SHP77 treated with DMSO at 0.1 percent for 48 hours (cell line): Measurements from ENCODE around the gene CDKN2D.
"Not testable (repeated sequence)": the region's sequence is repeated elsewhere in the genome, so short reads cannot be mapped to it uniquely, and the experiment has no call there.

Source experiments
- DNase-seq: peaks from one replicate; lab custom pipeline; 2025; lab: John Stamatoyannopoulos, UW

The CDKN2D gene

DNA sequence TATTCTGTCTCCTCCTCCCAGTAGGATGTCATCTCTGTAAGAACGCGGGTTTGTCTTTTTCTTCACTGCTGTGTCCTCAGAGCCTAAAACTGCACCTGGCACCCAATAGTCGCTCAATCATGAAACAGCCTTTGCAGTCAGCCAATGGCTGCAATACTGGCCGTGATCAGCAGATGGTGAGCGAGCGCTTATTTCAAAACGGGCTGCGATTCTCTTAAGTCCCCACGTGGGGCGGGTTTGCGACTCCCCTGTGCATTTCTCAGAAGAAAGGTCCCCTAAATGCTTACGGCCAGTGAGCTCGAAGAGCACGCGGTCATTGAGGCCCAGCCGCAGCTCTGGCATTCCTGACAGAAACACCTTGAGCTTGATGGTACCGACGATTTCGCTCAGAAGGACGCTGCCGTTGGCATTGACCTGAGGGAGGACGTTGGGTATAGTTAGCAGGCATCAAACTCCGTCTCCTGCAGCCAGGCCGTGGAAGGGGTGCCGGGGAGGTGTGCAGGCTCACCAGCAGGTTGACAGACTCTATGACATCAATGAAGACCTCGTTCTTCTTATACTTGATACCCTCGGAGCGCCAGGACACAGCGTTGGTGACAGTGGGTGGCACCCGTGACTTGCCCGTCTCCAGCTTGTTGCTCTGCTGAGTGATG is 12.3 kb upstream of the CDKN2D start:
- DNase-seq: peak; percentile 86

DNA sequence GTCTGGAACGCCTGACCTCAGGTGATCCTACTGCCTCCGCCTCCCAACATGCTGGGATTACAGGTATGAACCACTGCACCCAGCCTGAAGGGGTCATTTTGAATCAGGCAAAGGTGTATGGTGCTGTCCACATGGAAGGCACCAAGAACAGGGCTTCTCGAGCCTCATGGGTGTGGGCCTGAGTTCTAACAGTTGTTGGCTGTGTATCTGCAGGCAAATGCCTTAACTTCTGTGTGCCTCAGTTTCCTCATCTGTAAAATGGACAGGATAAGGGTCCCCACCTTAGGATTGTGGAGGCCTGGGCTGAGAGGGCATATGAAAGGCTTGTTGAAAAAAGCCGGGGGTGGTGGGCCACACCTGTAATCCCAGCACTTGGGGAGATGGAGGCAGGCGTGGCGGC is 9.2 kb upstream of the CDKN2D start:
- no peak for DNase-seq

DNA sequence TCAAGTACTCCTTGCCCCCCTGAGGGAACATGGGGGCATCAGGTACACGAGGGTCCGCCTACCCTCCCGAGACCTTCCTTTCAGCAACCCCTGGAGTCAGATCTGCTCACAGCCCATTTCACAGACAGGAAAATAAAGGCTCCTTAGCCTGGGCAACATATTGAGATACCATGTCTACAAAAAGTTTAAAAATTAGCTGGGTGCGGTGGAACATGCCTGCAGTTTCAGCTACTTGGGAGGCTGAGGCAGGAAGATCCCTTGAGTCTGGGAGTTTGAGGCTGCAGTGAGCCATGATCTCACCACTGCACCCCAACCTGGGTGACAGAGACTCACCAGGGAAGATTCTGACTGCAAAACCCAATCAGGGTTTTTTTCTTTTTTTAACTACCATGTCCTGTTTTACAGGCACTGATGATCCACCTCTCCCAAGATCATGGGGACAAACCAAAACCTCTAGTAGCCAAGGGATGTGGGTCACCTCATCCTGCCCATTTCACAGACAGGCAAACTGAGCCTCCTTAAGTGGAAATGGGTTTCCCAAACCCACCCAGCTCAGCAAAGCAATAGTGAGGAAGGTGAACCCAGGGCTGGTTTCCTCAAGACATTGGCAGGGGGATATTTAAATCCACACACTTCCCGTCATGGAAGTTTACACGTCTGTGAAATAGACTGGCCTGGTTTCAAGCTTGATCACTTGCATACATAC is 6.4 kb upstream of the CDKN2D start:
- DNase-seq: no peak

DNA sequence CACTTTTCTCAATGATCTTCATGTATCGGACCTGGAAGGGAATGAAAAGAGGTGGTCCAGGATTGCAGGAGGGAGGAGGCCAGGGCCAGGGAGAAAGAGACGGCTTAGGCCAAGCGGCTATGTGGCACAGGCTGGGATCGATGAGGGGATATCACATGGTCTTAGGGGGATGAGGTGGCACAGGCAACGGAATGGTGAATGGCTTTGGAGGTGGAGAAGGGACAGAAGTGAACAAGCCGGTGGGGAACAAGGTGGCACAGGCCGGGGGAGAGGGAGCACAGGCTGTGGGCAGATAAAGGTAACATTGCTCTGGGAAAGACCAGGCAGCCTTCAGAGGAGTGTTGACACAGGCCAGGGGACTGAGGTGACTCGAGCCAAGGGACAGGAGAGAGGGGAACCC is 5.7 kb upstream of the CDKN2D start:
- DNase-seq: no peak

DNA sequence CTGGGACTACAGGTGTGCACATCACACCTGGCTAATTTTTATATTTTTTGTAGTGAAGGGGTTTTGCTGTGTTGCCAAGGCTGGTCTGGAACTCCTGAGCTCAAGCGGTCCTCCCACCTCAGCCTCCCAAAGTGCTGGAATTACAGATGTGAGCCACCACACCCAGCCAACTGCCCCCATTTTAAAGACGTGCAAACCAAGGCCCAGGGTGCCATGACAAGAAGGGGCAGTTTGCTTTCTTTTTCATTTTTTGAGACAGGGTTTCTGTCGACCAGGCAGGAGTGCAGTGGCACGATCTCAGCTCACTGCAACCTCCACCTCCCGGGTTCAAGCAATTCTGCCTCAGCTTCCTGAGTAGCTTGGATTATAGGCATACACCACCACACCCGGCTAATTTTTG is 5.0 kb upstream of the CDKN2D start:
- DNase-seq: not testable (repeated sequence)

DNA sequence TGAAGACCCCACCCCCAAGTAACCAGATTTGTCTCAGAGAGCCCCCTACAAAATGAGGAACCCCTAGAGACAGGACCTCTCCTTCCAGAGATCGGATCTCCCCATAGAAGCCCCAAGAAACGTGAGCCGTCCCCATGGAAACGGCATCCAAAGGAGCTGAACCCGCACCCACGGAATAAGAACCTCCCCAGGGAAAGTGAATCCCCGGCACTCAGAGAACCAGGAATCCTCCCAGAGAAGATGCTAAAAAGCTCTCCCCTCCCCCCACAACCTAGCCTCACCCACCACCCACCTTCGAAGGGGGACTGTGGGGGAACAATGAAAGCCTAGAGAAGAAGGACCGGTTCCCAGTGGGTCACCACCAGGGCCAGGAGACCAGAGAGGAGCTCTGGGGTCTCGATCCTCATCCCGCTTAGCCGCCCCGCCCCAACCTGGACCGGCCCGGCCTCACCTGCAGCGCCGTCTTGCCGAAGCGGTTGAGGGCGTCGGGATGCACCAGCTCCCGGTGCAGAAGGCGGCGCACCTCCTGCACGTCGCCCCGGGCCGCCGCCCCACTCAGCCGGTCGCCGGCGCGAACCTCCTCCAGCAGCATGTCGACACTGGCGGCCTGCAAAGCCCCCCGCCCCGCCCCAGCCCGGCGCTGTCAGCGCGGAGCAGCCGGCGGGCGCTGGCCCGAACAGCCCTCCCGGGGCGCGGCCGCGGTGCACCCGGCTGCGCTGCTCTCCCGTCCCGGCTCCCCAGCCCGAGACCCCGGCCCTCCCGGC is 535 bp downstream of the CDKN2D start:
- DNase-seq: no peak

DNA sequence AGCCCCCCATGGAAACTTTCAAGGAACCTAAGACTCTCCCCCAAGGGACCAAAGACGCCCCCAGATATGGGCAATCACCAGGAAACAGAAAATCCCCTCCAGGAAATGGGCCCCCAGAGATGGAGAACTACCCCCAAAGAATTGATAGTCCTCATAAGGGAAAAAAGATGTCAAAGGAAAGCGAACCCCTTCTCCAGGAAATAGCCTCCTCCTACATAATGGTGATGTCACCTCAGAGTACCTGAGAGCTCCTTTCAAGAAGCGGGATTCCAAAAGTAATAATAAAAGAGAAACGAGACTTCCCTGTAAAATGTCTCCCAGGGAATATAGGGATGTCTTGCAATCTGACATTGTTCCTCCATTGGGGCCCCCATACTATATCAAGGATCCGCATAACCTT is 1.1 kb downstream of the CDKN2D start:
- no peak for DNase-seq

DNA sequence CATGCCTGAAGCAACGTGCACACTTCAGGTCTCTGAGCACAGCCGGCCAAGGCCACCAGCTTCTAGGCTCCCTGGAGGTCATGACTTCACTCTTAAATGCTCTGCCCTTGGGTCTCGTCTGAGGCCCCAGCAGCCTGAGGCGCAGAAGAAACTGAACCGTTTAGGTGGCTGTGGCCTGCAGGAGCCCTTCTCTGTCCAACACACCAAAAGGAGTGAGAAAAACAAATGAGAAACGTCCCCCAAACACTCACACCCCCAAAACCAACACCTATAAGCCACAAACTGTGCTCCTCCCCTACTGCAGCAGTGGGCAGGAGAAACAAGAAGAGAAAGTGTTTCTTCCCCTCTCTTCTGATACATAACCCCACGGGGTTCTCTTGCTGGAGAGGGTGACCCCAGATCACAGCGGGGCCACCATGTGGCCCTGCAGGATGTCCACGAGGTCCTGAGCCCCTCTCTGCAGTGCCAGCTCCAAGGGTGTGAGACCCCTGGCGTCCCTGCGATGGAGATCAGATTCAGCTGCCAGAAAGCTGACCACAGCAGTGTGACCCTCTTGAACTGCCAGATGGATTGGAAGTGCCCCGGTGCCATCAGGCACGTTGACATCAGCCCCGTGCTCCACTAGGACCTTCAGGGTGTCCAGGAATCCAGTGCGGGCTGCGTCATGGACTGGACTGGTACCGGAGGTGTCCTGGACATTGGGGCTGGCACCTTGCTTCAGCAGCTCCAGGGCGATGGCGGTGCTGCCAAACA is 1.9 kb downstream of the CDKN2D start:
- no peak for DNase-seq

DNA sequence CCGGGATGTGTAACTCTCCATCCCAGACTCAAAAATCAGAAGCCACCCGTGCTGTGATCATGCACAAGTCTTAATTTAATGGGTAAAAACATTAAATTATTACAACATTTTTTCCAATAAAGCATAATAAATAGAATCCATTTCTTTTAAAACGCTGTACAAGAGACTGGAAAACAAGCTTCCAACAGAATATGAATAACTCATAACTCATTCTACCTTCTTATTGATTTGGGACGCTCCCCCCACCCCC is 2.4 kb downstream of the CDKN2D start:
- DNase-seq: no peak

DNA sequence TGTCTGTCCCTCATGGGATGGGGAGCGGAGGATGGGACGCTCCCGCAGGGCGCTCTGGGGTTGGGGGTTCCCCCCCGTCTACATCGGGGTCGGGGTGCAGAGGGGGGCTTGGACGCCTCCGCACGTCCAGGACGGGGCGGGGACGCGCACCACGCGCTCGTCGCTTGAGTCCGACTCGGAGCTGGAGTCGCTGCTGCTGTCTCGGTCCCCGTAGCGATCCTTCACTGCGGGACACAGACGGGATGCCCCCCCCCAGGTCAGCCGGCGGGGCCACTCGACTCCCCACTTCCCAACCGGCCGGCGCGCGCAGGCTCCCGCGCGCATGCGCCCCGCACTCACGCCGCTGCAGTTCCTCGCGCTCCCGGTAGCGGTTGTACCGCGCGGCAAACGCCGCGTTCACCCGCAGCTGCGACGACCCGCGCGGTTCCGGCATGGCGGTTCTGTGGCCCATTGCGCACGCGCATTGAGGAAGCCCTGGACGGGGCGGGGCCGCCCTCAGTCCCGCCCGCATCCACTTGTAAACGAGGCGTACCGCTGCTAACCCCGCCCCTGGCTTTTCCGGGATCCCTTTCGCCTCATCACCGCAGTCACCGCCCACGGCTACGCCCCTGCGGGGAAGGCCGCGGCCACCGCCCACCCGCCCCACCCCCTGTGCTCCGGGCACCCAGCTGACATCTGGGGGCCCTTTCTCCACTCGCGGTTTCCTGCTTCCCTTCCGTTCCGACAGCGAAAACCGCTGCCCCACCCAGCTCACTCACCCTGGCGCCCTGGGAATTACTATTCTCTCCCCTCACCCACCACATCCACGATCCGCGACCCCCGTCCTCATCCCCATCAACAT is 3.0 kb downstream of the CDKN2D start, which contains the start of gene KRI1:
Gene KRI1, minus strand, starts transcription at position 444 of the 841 bp plus-strand sequence. Its CDS starts 11 bp downstream, at position 433.
- peak; percentile 91 for DNase-seq

DNA sequence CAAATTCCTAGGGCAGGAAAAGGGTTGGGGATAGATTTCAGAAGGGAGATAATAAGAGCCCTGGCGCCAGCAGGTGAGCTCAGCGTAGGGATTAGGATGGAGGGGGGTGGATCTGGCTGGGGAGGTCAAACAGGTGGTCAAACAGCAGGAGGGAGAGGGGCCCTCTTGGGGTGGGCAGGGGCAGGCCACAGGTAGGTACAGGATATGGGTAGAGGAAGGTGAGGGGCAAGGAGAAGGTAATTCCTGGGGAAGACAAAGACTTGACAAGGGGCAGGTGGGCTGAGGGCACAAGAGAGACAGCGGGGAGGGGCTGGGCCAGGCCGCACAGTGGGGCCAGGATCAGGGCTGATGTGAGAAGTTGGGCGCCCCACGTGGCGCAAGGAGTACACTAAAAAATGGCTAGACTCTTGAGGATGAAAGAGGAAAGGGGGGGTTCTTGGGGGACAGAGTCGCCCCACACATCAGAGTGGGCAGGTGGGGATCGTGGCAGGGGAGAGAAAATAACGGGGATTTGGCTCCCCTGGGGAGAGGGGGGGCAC is 3.7 kb downstream of the CDKN2D start:
- DNase-seq: peak; percentile 5

DNA sequence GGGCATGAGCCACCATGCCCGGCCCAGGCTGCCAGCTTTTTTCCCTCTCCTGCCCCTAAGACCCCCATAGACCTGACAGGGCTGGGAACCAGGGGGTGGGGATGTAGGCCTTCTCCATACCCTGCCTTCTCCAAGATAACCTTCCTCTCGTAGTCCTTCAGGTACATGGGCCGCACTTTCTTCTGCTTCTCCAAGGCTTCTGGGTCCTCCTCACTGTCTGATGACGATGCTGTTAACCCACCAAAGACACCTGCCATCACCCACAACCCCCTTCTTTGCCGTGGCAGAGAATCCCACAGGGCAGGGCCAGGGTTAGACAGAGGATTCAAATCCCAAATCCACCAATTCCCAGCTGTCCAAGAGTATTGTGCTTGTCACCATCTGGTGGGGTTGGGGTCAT is 6.2 kb downstream of the CDKN2D start:
- no peak for DNase-seq

DNA sequence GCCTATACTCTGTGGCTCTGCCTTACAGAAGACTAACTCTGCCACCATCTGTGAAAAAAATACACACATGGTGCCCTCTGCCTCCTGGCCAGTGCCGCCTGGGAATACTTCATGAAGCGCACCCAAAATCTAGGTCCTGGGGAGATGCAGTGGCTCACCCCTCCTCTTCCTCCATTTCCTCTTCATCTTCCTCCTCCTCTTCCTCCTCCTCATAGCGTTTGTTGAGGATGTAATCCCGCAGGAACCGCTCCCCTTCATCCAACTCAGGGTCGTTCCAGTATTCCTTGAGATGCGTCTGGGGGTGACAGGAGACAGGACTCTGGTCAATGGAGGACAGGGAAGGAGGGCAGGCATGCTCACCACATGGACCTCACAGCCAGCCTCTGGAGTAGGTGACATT is 8.6 kb downstream of the CDKN2D start:
- DNase-seq: no peak

DNA sequence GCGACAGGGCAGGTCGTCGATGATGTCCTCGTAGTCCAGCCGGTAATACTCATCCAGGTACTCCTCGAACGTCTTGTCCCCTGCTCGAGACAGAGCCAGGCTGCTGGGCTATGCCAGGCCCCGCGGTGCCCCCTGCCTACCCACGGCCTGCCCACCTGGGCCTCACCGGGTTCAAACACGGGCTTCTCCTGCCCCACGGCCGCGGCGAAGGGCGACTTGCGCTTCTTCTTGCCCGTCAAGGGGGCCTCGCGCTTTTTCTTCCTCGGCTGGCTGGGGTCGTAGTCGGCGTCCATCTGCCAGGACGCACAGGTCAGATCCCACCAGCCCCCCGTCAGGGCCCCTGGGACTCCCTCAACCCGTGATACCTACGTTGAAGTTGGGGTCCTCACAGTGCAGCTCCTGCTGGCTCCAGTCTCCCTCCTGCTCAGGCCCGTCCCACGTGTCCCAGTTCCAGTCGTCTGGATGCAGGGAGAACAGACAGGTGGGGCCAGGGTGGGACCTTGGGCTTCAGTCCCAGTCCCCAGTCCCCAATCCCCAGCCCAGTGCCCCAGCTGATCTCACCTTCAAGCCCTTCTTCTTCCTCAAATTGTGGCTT is 11.1 kb downstream of the CDKN2D start:
- DNase-seq: no peak

DNA sequence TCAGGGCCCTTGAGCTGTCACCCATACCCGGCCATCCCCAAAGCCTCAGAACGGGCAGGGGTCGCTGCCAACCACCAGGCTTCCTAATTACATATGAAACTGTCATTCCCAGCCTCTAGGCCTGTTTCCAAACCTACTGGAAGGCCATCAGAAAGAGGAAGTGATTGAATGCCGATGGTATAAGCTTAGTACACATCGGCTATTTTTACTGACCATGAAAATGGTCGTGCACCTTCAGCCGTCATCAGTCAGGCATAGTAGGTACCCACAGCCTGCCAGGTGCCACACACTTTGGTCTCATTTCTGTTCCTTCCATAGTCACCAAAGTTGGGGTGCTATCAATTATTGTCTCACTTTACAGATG is 13.2 kb downstream of the CDKN2D start:
- DNase-seq: no peak

DNA sequence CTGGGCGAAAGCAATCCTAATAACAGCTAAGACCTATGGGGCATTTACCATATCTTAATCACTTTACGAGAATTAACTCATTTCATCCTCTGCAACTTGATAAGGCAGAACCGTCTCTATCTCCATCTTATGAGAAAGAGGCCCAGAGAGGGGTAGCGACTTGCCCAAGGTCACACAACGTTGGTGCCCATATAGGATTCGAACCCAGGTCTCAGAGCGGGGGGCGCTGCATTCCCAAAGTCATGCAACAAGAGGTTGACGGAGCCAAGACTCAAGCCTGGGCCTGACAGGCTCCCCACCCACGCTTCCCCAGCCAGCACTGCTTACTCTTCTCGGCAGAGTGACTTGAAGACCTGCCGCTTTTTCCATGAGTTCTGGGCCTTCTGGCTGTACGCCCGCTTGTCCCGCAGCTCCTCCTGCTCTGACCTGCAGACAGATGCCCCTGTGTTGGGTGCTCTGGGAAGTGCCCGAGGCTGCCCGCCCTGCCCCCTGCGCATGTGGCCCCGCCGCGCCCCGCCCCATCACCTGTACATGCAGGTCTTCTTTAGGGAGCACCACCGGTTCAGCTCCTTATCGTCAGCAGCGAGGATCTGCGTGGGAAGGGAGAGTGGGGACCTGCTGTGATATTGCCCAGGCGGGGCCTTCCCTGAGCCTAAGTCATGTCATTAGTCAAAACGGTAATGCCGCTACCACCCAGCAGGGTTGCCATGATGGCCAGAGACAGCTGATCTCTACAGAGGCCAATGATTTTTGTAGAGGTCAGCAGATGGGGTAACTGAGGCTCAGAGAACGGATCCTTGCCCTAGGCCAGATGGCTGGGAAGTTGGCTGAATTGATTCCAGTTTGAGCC is 13.8 kb downstream of the CDKN2D start:
- no peak for DNase-seq

DNA sequence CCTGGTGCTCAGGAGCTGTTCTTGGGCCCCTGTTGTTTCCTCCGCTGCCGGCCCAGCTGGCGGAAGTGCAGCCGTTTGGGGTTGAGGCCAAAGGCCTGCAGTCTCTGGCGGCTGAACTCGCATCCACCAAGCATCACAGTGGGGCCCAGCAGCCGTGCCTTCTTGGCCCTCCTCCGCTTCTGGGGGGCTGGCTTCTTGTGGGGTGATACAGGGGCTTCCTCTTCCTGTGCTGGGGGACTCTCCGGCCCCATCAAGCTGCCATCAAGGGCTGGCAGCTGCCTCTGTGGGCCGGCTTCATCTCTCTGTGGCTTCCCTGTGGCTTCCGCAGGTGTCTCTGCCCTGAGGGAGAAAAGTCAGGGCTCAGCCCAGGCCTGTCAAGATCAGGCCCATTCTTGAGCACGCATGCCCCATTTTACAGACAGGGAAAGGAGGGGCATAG is 14.8 kb downstream of the CDKN2D start:
- DNase-seq: no peak

DNA sequence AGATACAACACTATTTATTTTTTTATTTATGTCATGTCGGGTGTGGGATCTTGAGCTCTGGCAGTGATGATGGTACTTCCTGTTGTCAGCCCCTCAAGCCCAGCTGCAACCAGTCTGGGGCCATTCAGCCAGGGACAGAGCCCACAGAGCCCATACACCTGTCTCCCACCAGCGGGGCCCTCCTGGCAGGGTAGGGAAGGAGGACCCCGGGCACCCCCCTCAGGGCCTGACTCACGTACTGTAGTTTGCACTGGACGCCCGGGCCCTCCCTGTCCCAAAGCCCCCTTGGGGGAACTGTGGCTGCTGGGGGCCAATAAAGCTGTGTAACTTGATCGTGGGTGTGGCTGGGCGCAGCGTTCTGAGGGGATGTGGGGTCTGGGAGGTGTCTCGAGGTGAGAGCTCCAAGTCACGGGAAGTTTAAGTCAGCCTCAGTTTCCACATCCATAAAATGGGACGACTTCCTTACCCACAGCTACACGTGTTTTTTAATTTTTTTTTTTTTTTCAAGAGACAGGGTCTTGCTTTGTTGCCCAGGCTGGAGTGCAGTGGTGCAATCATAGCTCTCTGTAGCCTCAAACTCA is 15.6 kb downstream of the CDKN2D start:
- no peak for DNase-seq

DNA sequence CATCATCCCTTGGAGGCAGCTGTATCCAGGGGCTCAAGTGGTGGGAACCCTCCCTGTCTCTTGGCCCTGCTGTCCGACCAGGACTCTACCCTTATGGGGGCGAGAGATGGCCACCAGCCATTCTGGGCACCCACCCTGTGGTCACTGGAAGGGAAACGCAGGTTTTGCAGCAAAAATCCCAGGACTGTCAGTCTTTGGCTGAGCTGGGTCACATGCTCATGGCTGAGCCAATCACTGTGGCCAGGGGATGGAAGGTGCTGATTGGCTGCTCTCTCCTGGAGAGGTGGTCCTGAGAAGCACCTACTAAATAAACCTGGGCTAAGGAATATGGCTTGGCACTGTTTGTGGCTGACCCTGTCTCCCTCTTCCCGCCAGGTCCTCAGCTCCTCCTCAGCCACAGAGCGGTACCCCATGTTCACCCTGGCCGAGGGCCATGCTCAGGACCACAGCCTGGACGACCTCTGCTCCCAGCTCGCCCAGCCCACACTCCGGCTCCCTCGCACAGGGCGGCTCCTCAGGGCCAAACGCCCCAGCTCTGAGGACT is 16.2 kb downstream of the CDKN2D start:
- no peak for DNase-seq
